GM23338 (cell line): ENCODE data around the gene TBC1D2B. TPM values are rescaled to one million over a fixed set of nuclear protein-coding genes. Genes with fewer than 3 reads are reported as not detected.

ENCODE experiments used
- ATAC-seq: fragments of 200-7000 bp; cut with Tn5 transposase; 3 replicates; pipeline ENCODE4 v1.9.1; 2020
- DNase-seq: peaks from one replicate; pipeline ENCODE4 v3.0.0-alpha.2; 2015; ENCODE audit warnings: low spot score
- H2AFZ ChIP-seq: fragments of 200-600 bp; sonication (generic); 2 replicates; pipeline ENCODE4 v1.8.0; 2016; ENCODE audit warnings: antibody characterized with exemption, mild to moderate bottlenecking, moderate library complexity
- H3F3A ChIP-seq: fragments of 200-600 bp; sonication (generic); replicated peaks from 2 replicates; pipeline ENCODE4 v1.8.0; 2017; ENCODE audit warnings: antibody characterized with exemption, mixed run types, low read depth
- H3K27ac ChIP-seq: fragments of 200-600 bp; sonication (generic); 2 replicates; pipeline ENCODE4 v1.6.1; 2016; ENCODE audit warnings: low read depth
- H3K27me3 ChIP-seq: fragments of 200-600 bp; sonication (generic); 2 replicates; pipeline ENCODE4 v1.8.0; 2016; ENCODE audit warnings: mild to moderate bottlenecking, mixed run types, moderate library complexity; ENCODE audit not compliant: insufficient read depth
- H3K36me3 ChIP-seq: fragments of 200-600 bp; sonication (generic); 2 replicates; pipeline ENCODE4 v1.8.0; 2016; ENCODE audit warnings: mild to moderate bottlenecking; ENCODE audit not compliant: insufficient read depth
- H3K4me1 ChIP-seq: fragments of 200-600 bp; sonication (generic); 2 replicates; pipeline ENCODE4 v1.8.0; 2016; ENCODE audit warnings: mild to moderate bottlenecking, moderate library complexity; ENCODE audit not compliant: insufficient read depth
- H3K4me2 ChIP-seq: fragments of 200-600 bp; sonication (generic); 2 replicates; pipeline ENCODE4 v1.7.1; 2017; ENCODE audit warnings: mixed run types
- H3K4me3 ChIP-seq: fragments of 200-600 bp; sonication (generic); 2 replicates; pipeline ENCODE4 v1.6.1; 2016; ENCODE audit warnings: mixed run types
- H3K79me2 ChIP-seq: fragments of 200-600 bp; sonication (generic); replicated peaks from 2 replicates; pipeline ENCODE4 v1.8.0; 2017; ENCODE audit warnings: mild to moderate bottlenecking; ENCODE audit not compliant: insufficient read depth
- H3K9me2 ChIP-seq: fragments of 200-600 bp; sonication (generic); 2 replicates; pipeline ENCODE4 v1.8.0; 2017; ENCODE audit not compliant: insufficient read depth
- H4K20me1 ChIP-seq: fragments of 200-600 bp; sonication (generic); replicated peaks from 2 replicates; pipeline ENCODE4 v1.8.0; 2017; ENCODE audit warnings: mild to moderate bottlenecking; ENCODE audit not compliant: insufficient read depth
- H3K27ac Mint-ChIP-seq: 2 replicates; pipeline ENCODE4 v1.8.0; 2020; ENCODE audit warnings: inconsistent platforms, mild to moderate bottlenecking, moderate library complexity, mixed read lengths
- H3K27me3 Mint-ChIP-seq: 3 replicates; pipeline ENCODE4 v1.8.0; 2022; ENCODE audit warnings: low read depth, mild to moderate bottlenecking, moderate library complexity, mixed read lengths, inconsistent platforms; ENCODE audit not compliant: insufficient read depth, poor library complexity
- H3K36me3 Mint-ChIP-seq: 3 replicates; pipeline ENCODE4 v1.8.0; 2021; ENCODE audit warnings: low read depth, mild to moderate bottlenecking, inconsistent platforms, moderate library complexity, mixed read lengths
- H3K4me1 Mint-ChIP-seq: 3 replicates; pipeline ENCODE4 v1.8.0; 2020; ENCODE audit warnings: mild to moderate bottlenecking, inconsistent platforms, mixed read lengths
- H3K4me3 Mint-ChIP-seq: 3 replicates; pipeline ENCODE4 v1.8.0; 2021; ENCODE audit warnings: moderate library complexity, mild to moderate bottlenecking, inconsistent platforms, mixed read lengths
- H3K9me3 Mint-ChIP-seq: 3 replicates; pipeline ENCODE4 v1.8.0; 2020; ENCODE audit warnings: moderate library complexity, mild to moderate bottlenecking, inconsistent platforms, mixed read lengths
- CREB1 ChIP-seq: fragments of 250-450 bp; sonication (Bioruptor Pico); IDR thresholded peaks from 2 replicates; pipeline ENCODE4 v1.5.0; 2020; ENCODE audit warnings: low read depth, mild to moderate bottlenecking, moderate library complexity
- JUNB ChIP-seq: IDR thresholded peaks from one replicate; pipeline ENCODE4 v1.6.1; 2016; ENCODE audit warnings: antibody characterized with exemption; ENCODE audit not compliant: unreplicated experiment
- STAT1 ChIP-seq: IDR thresholded peaks from one replicate; pipeline ENCODE4 v1.6.1; 2016; ENCODE audit warnings: antibody characterized with exemption; ENCODE audit not compliant: unreplicated experiment
- polyA plus RNA-seq: library from polyadenylated mRNA; unstranded; fragments of >200 nt; fragmentation: Nextera tagmentation; extraction: Ambion mirVana; gene quantifications from 2 replicates; pipeline ENCODE4 v1.2.1, GENCODE V29; 2016
- total RNA-seq: library from RNA; depleted of rRNA; stranded (reverse); fragments of >200 nt; shearing (Covaris generic); gene quantifications from 2 replicates; pipeline ENCODE4 v1.2.3, GENCODE V29; 2014
- TF ChIP-seq, protein P1 (sequence below): IDR thresholded peaks from one replicate; pipeline ENCODE4 v1.6.1; 2018; ENCODE audit warnings: antibody characterized with exemption; ENCODE audit not compliant: unreplicated experiment
- TF ChIP-seq, protein P2 (sequence below): IDR thresholded peaks from 2 replicates; pipeline ENCODE4 v1.6.1; 2016; ENCODE audit warnings: antibody characterized with exemption
- TF ChIP-seq, protein P3 (sequence below), 2 experiments: fragments of 200-600 bp in 1 of 2; sonication (generic) in 1 of 2; conservative IDR thresholded peaks; 2 replicates each; pipeline versions ENCODE4 v1.5.1 to v1.6.1; 2016 to 2017; ENCODE audit warnings: antibody characterized with exemption in 2 of 2, low read depth in 2 of 2, mild to moderate bottlenecking in 2 of 2, moderate library complexity in 1 of 2

Gene TBC1D2B
- total and polyA plus RNA-seq, 2 experiments from 2014 or later, result 3.6 to 17.8 TPM

DNA sequence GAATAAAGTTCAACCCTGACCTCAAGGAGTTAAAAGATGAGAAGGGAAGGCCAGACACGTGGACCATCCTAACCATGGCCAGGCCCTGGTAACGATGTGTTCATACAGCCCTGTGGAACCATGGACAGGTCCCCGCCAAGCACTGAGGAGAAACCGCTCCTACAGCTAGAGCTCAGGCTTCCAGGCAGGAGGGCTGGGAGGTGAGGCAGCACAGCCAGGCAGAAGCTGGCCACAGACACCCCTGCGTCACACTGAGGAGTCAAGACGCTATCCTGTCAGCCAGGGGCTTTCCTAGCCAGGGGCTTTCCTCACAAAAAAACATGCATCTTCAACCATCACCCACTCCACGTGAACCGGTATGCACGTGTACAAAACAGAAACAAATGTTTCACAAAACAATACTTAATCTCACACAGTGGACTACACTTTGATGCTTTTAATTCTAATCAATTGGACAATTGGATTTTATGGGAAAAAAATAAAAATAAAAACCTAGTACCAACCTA lies 73.2 kb downstream of the TBC1D2B start:
- no peak; the same call in 2 of the 3 replicates for ATAC-seq
- Histone ChIP-seq H3K4me3 (no peak overlapping the region), H3K27me3 (no peaks in the 10 kb centered on the region), H3F3A (no peaks in the 10 kb centered on the region), H3K79me2 (no peaks in the 10 kb centered on the region), H4K20me1 (no peaks in the 10 kb centered on the region), H3K4me2 (no peak overlapping the region), H3K9me2 (no peaks in the 10 kb centered on the region), H3K27ac (no peak overlapping the region), H2AFZ (no peak overlapping the region), H3K4me1 (0 out of 2 replicates have a peak, but pooled peaks cover 6% of the 10 kb centered on the region), H3K36me3 (peaks cover 4% of the 10 kb centered on the region; the same call in 1 of the 2 replicates)
- H3K4me3 Mint-ChIP-seq, result no peak overlapping the region
- peaks cover 15% of the 10 kb centered on the region for H3K4me1 Mint-ChIP-seq
- TF ChIP-seq, protein P1, sequence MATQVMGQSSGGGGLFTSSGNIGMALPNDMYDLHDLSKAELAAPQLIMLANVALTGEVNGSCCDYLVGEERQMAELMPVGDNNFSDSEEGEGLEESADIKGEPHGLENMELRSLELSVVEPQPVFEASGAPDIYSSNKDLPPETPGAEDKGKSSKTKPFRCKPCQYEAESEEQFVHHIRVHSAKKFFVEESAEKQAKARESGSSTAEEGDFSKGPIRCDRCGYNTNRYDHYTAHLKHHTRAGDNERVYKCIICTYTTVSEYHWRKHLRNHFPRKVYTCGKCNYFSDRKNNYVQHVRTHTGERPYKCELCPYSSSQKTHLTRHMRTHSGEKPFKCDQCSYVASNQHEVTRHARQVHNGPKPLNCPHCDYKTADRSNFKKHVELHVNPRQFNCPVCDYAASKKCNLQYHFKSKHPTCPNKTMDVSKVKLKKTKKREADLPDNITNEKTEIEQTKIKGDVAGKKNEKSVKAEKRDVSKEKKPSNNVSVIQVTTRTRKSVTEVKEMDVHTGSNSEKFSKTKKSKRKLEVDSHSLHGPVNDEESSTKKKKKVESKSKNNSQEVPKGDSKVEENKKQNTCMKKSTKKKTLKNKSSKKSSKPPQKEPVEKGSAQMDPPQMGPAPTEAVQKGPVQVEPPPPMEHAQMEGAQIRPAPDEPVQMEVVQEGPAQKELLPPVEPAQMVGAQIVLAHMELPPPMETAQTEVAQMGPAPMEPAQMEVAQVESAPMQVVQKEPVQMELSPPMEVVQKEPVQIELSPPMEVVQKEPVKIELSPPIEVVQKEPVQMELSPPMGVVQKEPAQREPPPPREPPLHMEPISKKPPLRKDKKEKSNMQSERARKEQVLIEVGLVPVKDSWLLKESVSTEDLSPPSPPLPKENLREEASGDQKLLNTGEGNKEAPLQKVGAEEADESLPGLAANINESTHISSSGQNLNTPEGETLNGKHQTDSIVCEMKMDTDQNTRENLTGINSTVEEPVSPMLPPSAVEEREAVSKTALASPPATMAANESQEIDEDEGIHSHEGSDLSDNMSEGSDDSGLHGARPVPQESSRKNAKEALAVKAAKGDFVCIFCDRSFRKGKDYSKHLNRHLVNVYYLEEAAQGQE, result peak; percentile 53
- TF ChIP-seq, protein P2, sequence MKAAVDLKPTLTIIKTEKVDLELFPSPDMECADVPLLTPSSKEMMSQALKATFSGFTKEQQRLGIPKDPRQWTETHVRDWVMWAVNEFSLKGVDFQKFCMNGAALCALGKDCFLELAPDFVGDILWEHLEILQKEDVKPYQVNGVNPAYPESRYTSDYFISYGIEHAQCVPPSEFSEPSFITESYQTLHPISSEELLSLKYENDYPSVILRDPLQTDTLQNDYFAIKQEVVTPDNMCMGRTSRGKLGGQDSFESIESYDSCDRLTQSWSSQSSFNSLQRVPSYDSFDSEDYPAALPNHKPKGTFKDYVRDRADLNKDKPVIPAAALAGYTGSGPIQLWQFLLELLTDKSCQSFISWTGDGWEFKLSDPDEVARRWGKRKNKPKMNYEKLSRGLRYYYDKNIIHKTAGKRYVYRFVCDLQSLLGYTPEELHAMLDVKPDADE, result no peak
- H3K36me3 Mint-ChIP-seq, result peaks cover 12% of the 10 kb centered on the region
- H3K27ac Mint-ChIP-seq, result no peak overlapping the region
- peaks cover 5% of the 10 kb centered on the region for H3K27me3 Mint-ChIP-seq
- H3K9me3 Mint-ChIP-seq, result no peaks in the 10 kb centered on the region
- DNase-seq, result no peak

DNA sequence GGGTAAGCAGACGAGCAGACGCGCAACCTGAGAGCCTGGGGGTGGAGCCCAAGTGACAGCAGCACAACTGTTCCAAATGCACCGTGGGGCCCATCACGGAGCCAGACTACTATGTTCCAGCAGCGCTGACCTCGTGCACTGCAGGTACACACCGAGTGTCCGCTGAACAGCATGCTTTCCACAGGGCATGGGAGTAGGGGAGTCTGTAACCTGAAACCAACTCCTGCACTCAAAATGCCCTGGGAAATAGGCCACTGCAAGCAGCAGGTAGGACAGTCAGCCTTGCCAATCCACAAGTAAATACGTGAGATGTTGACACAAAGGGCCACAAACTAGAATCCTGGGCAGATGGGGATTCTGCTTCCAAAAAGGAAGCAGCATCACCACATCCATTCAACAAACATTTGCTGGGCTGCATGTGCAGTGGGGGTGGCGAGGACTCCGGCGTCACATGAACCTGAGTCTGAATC lies 73.9 kb downstream of the TBC1D2B start:
- H3K27me3 ChIP-seq, result no peaks in the 10 kb centered on the region
- H3K9me2 ChIP-seq, result no peaks in the 10 kb centered on the region
- peak; percentile 7; the same call in 1 of the 3 replicates for ATAC-seq
- H3K36me3 Mint-ChIP-seq, result peaks cover 12% of the 10 kb centered on the region
- H3K4me1 ChIP-seq, result 0 out of 2 replicates have a peak, but pooled peaks cover 6% of the 10 kb centered on the region
- peaks cover 15% of the 10 kb centered on the region for H3K4me1 Mint-ChIP-seq
- no peak overlapping the region for H3K4me2 ChIP-seq
- H3K27me3 Mint-ChIP-seq, result peaks cover 5% of the 10 kb centered on the region
- H3K79me2 ChIP-seq, result no peaks in the 10 kb centered on the region
- H3K27ac ChIP-seq, result no peak overlapping the region
- no peak overlapping the region for H3K27ac Mint-ChIP-seq
- H3K36me3 ChIP-seq, result peaks cover 4% of the 10 kb centered on the region; the same call in 1 of the 2 replicates
- no peaks in the 10 kb centered on the region for H3F3A ChIP-seq
- no peak overlapping the region for H3K4me3 Mint-ChIP-seq
- no peak overlapping the region for H2AFZ ChIP-seq
- no peak overlapping the region for H3K4me3 ChIP-seq
- no peaks in the 10 kb centered on the region for H4K20me1 ChIP-seq
- DNase-seq, result no peak
- no peaks in the 10 kb centered on the region for H3K9me3 Mint-ChIP-seq
- TF ChIP-seq STAT1 (no peak), CREB1 (CRISPR knock-in tag) (no peak), JUNB (no peak)
- TF ChIP-seq, protein P1, result no peak
- TF ChIP-seq, protein P2, result no peak
- TF ChIP-seq, protein P3, sequence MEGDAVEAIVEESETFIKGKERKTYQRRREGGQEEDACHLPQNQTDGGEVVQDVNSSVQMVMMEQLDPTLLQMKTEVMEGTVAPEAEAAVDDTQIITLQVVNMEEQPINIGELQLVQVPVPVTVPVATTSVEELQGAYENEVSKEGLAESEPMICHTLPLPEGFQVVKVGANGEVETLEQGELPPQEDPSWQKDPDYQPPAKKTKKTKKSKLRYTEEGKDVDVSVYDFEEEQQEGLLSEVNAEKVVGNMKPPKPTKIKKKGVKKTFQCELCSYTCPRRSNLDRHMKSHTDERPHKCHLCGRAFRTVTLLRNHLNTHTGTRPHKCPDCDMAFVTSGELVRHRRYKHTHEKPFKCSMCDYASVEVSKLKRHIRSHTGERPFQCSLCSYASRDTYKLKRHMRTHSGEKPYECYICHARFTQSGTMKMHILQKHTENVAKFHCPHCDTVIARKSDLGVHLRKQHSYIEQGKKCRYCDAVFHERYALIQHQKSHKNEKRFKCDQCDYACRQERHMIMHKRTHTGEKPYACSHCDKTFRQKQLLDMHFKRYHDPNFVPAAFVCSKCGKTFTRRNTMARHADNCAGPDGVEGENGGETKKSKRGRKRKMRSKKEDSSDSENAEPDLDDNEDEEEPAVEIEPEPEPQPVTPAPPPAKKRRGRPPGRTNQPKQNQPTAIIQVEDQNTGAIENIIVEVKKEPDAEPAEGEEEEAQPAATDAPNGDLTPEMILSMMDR (conservative IDR thresholded peaks at IDR 0.05; ENCODE audit: low read depth in 2 of 2), result no peak
